Neuronal stem cell (in vitro differentiated cells): Measurements from ENCODE around the gene HCAR3. TPM values are rescaled to one million over a fixed set of nuclear protein-coding genes. Genes with fewer than 3 reads are reported as not detected.

ENCODE experiments used
- DNase-seq: peaks from one replicate; pipeline ENCODE4 v3.0.0-alpha.2; 2013; ENCODE audit warnings: low spot score
- H2AFZ ChIP-seq: one replicate; pipeline ENCODE4 v1.6.1; 2013; ENCODE audit warnings: mild to moderate bottlenecking, low read length, inconsistent platforms
- H2AK5ac ChIP-seq: 2 replicates; pipeline ENCODE4 v1.6.1; 2013; ENCODE audit warnings: low read depth, mild to moderate bottlenecking, inconsistent platforms, low read length, moderate library complexity, mixed read lengths
- H2BK120ac ChIP-seq: 2 replicates; pipeline ENCODE4 v1.6.1; 2013; ENCODE audit warnings: low read depth, mild to moderate bottlenecking, inconsistent platforms, low read length, moderate library complexity, mixed read lengths
- H2BK12ac ChIP-seq: one replicate; pipeline ENCODE4 v1.6.1; 2013; ENCODE audit warnings: low read length, inconsistent platforms
- H2BK15ac ChIP-seq: 2 replicates; pipeline ENCODE4 v1.6.1; 2013; ENCODE audit warnings: mild to moderate bottlenecking, low read length, inconsistent platforms, mixed read lengths
- H2BK5ac ChIP-seq: one replicate; pipeline ENCODE4 v1.6.1; 2013; ENCODE audit warnings: inconsistent platforms, mild to moderate bottlenecking, low read length, moderate library complexity
- H3K14ac ChIP-seq: one replicate; pipeline ENCODE4 v1.6.1; 2013; ENCODE audit warnings: low read length, inconsistent platforms
- H3K18ac ChIP-seq: 2 replicates; pipeline ENCODE4 v1.6.1; 2013; ENCODE audit warnings: low read length, inconsistent platforms
- H3K23ac ChIP-seq: 2 replicates; pipeline ENCODE4 v1.6.1; 2013; ENCODE audit warnings: low read depth, mild to moderate bottlenecking, mixed read lengths, low read length, inconsistent platforms; ENCODE audit not compliant: poor library complexity
- H3K27ac ChIP-seq: replicated peaks from 3 replicates; pipeline ENCODE4 v1.5.1; 2013; ENCODE audit warnings: low read length, inconsistent platforms
- H3K27me3 ChIP-seq, 3 experiments: 2 replicates each; pipeline ENCODE4 v1.6.1; 2013; ENCODE audit warnings: low read length in 3 of 3, mild to moderate bottlenecking in 2 of 3, inconsistent platforms in 1 of 3, low read depth in 1 of 3, mixed read lengths in 1 of 3, moderate library complexity in 1 of 3; ENCODE audit not compliant: control insufficient read depth in 3 of 3, insufficient read depth in 3 of 3
- H3K36me3 ChIP-seq, 2 donors: replicated peaks in 1 of 2; 2 replicates each; pipeline ENCODE4 v1.6.1; 2013; ENCODE audit warnings: low read length in 2 of 2; ENCODE audit not compliant: control insufficient read depth in 2 of 2, insufficient read depth in 2 of 2
- H3K4ac ChIP-seq: 2 replicates; pipeline ENCODE4 v1.6.1; 2013; ENCODE audit warnings: inconsistent platforms, mild to moderate bottlenecking, low read length, moderate library complexity
- H3K4me1 ChIP-seq, 2 donors: 1 replicate in 1 of 2; 2 replicates in 1 of 2; pipeline ENCODE4 v1.6.1; 2013; ENCODE audit warnings: low read length in 2 of 2, low read depth in 1 of 2; ENCODE audit not compliant: control insufficient read depth in 2 of 2, insufficient read depth in 1 of 2
- H3K4me2 ChIP-seq: one replicate; pipeline ENCODE4 v1.6.1; 2013; ENCODE audit warnings: mild to moderate bottlenecking, low read length, inconsistent platforms; ENCODE audit not compliant: insufficient read depth, poor library complexity, severe bottlenecking
- H3K4me3 ChIP-seq, 2 donors: 2 replicates each; pipeline ENCODE4 v1.5.1; 2013; ENCODE audit warnings: low read length in 2 of 2, mild to moderate bottlenecking in 2 of 2, inconsistent platforms in 1 of 2, moderate library complexity in 1 of 2
- H3K79me1 ChIP-seq: one replicate; pipeline ENCODE4 v1.6.1; 2013; ENCODE audit warnings: low read depth, mild to moderate bottlenecking, inconsistent platforms, low read length, moderate library complexity
- H3K9ac ChIP-seq: one replicate; pipeline ENCODE4 v1.6.1; 2013; ENCODE audit warnings: mild to moderate bottlenecking, low read depth, low read length, inconsistent platforms; ENCODE audit not compliant: poor library complexity
- H3K9me3 ChIP-seq, 2 donors: replicated peaks in 1 of 2; 2 replicates each; pipeline versions ENCODE3 to v1.6.1; 2013; ENCODE audit warnings: low read length in 2 of 2, mild to moderate bottlenecking in 2 of 2, inconsistent platforms in 1 of 2, low read depth in 1 of 2, mixed read lengths in 1 of 2, moderate library complexity in 1 of 2; ENCODE audit not compliant: control insufficient read depth in 2 of 2, insufficient read depth in 1 of 2
- H4K8ac ChIP-seq: one replicate; pipeline ENCODE4 v1.6.1; 2013; ENCODE audit warnings: low read depth, mild to moderate bottlenecking, inconsistent platforms, low read length, moderate library complexity
- H4K91ac ChIP-seq: one replicate; pipeline ENCODE4 v1.6.1; 2013; ENCODE audit warnings: low read length, low read depth, mild to moderate bottlenecking, inconsistent platforms; ENCODE audit not compliant: poor library complexity
- whole genome bisulfite sequencing, 2 donors: extraction: QIAGEN DNeasy Blood & Tissue Kit; methylation state at CpG; one replicate each; pipeline ENCODE4 v1.1.7; 2013; ENCODE audit warnings: missing lambda C conversion rate in 2 of 2, mixed read lengths in 1 of 2; ENCODE audit not compliant: insufficient read length in 2 of 2, insufficient replicate concordance in 1 of 2; ENCODE audit errors: extremely low coverage in 2 of 2; 5-methylcytosine and 5-hydroxymethylcytosine counted together
- small RNA-seq: library from polyadenylated mRNA; stranded (forward); fragments of <200 nt; extraction: miRNeasy Mini kit (QIAGEN cat#:217004); gene quantifications from one replicate; pipeline ENCODE3, GENCODE V24; 2013; ENCODE audit not compliant: insufficient read depth

The HCAR3 gene

DNA sequence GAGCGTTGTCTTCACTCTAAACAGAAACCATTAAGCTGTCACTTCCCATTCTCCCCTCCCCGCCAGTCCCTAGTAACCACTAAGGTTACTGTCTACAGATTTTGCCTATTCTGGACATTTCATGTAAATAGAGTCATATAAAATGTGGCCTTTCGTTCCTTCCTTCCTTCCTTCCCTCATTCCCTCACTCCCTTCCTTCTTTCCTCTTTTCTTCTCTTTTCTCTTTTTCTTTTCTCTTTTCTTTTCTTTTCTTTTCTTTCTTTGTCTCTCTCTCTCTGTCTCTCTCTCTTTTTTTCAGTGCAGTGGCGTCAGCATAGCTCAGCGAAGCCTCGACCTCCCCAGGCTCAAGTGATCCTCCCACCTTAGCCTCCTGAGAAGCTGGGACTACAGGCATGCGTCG lies 51.3 kb downstream of the HCAR3 start:
- H2BK5ac ChIP-seq: no peak overlapping the region
- WGBS, 2 donors: no CpG with 5 or more reads among the region's 8 CpGs
- H3K14ac ChIP-seq: no peak overlapping the region
- H4K91ac ChIP-seq: no peak overlapping the region
- no peak overlapping the region for H3K4me3 ChIP-seq
- H3K18ac ChIP-seq: no peak overlapping the region
- H2AFZ ChIP-seq: no peak overlapping the region
- no peak overlapping the region for H3K9ac ChIP-seq
- H2AK5ac ChIP-seq: no peak overlapping the region
- H3K36me3 ChIP-seq: peaks cover 0 to 5% of the 10 kb centered on the region in 2 donors
- H3K79me1 ChIP-seq: no peaks in the 10 kb centered on the region
- H3K27ac ChIP-seq: no peak overlapping the region
- H2BK15ac ChIP-seq: no peak overlapping the region
- DNase-seq: no peak
- H4K8ac ChIP-seq: no peak overlapping the region
- no peak overlapping the region for H3K4ac ChIP-seq
- H2BK12ac ChIP-seq: no peak overlapping the region
- H3K4me2 ChIP-seq: no peak overlapping the region
- no peak overlapping the region for H3K23ac ChIP-seq
- H3K27me3 ChIP-seq: no peaks in the 10 kb centered on the region
- no peaks in the 10 kb centered on the region for H3K4me1 ChIP-seq
- H2BK120ac ChIP-seq: no peak overlapping the region
- no peaks in the 10 kb centered on the region for H3K9me3 ChIP-seq

Small RNA genes lying within 50 kb of the gene (small RNA-seq; reads per million reads assigned to genes)
- not detected for gene AC026333.2
